Raji (cell line): Measurements from ENCODE around the gene UBR7.

ENCODE experiments used
- POLR2A ChIP-seq: IDR thresholded peaks from 2 replicates; pipeline ENCODE4 v1.6.1; 2011; ENCODE audit warnings: low read depth, low read length, control low read depth; ENCODE audit not compliant: insufficient read depth

The UBR7 gene

DNA sequence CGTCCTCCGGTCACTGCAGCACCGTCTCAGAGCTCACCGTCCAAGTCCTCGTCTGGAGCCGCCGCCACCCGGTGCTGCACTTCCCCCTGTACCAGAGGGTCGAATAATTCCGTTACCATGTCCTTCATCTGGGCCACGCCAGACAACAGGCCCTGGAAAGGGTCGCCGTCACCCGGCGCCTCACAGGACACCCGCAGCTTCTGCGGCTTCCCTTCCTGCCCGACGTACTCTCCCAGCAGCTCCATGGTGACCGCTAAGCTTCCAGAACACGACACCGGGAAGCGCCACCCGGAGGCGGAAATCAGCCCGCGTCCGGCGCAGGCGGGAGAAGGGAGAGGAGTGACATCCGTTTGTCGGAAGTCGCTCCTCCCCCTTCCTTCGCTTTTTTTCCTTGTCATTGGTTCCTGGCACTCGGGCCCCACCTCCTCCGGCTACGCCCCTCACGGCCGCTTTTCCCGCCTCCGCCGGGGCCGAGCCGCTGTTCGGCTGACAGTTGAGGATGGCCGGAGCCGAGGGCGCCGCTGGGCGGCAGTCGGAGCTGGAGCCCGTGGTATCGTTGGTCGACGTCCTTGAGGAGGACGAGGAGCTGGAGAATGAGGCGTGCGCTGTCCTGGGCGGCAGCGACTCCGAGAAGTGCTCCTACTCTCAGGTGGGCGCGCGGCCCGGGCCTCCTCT, at the start of gene UBR7, which contains the start of gene GON7:
TSS of gene UBR7 (plus strand) at position 464 of the 675 bp plus-strand sequence. CDS start at position 500, 36 bp downstream.
TSS of gene GON7 (minus strand) at position 273 of the 675 bp plus-strand sequence. CDS start at position 245, 28 bp downstream.
- peak; percentile 85 for TF ChIP-seq POLR2A

DNA sequence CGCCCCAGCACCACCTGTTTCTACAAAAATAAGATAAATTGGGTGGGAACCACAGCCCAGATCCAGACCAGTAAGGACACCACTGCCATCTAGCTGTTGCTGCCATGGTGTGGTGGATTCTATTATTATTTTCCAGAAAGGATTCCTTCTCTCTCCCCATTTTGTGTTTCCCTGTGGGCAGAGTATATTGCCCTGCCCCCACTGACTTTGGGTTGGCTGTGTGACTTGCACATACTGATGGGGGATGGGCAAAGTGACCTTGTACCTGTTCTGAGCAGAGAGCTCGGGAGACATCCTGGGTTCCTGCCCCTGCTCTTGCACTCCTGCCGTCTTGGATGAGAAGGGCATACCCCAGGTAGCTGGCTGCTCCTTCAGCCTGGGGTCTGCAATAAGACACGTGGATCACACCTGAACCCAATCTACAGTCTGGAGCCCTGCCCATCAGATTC, 46.7 kb upstream of the UBR7 start:
- TF ChIP-seq POLR2A, result no peak

DNA sequence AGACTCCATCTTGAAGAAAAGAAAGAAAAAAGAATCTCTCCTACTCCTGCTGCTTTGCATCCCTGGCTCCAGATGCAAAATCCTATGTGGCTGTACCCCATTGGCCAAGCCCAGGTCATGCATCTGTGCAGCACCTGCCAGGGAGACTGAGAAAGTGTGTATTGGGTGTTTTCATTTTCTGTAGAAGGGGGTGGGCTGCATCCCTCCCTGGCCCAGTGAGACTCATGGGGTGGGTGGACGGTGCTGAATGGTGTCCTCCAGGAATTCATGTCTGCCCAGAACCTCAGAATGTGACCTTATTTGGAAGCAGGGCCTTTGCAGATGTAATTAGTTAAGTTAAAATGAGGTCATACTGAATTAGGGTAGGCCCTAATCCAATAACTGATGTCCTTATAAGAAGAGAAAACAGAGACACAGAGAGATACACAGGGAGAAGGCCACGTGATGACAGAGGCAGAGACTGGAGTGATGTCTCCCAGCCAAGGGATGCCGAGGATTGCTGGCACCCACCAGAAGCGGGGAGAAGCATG, 45.6 kb upstream of the UBR7 start:
- TF ChIP-seq POLR2A, result no peak

DNA sequence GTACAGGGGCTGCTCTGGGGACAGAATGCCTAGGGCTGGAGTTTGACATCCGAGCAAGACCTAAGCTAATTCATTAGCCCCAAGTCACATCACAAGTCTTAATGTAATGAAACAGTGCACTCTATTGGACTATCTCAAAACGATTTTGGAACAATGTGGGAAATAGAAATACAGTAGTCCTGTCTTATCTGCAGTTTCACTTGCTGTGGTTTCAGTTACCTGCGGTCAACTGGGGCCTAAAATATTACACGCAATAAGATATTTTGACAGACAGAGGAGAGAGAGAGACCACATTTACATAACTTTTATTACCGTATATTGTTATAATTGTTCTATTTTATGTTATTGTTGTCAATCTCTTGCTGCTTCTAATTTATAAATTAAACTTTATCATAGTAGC, 43.5 kb upstream of the UBR7 start:
- no peak for TF ChIP-seq POLR2A

DNA sequence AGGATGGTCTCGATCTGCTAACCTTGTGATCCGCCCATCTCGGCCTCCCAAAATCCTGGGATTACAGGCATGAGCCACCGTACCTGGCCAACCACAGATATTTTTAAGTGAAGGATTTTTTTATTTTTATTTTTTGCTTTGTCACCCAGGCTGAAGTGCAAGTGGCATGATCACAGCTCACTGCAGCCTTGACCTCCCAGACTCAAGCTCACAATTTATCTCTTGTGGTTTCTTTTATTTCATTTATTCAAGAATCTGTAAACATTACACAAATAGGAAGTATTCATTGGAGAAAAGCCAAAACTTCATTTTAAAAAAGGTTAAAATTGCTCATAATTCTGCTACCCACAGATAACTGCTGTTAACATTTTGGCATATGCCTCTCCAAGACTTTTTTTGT, 35.7 kb upstream of the UBR7 start:
- no peak for TF ChIP-seq POLR2A

DNA sequence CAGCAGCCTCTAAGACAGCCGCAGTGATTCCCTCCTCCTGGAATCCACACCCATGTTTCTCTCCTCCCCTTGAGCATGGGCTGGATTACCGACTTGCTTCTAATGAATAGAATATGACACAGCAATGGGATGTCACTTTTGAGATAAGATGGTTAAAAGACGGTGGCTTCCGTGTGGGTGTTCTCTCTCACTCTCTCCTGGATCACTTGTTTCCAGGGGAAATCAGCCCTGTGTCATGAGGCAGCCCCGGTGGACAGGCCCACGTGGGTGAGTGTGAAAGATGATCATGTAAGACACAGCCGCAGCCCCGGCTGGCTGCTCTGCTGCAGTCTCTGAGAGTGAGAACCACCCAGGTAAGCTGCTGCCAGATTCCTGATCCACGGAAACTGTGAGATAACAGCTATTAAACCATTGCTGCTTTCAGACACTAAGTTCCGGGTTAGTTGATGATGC, 33.1 kb upstream of the UBR7 start:
- TF ChIP-seq POLR2A, result no peak

DNA sequence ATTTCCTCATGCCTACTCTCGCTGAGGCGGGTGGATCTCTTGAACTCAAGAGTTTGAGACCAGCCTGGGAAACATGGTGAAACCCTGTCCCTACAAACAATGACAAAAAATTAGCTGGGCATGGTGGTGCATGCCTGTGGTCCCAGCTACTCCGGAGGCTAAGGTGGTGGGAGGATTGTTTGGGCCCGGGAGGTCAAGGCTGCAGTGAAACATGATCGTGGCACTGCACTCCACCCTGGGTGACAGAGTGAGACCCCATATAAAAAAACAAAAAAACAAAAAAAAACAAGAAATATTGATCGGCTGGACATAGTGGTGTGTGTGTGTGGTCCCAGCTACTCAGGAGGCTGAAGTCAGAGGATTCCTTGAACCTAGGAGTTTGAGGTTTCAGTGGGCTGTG, 31.6 kb upstream of the UBR7 start:
- TF ChIP-seq POLR2A, result no peak

GRCh38 chr14:93183596-93184317, 23.3 kb upstream of the UBR7 start:
- no peak for TF ChIP-seq POLR2A

GRCh38 chr14:93184391-93185348, 22.4 kb upstream of the UBR7 start, which contains the start of the genes LYSET and MOAP1:
Gene LYSET, plus strand, starts transcription at chr14:93185317. Its CDS starts 89 bp downstream, at chr14:93185406.
Gene MOAP1, minus strand, starts transcription at chr14:93184897. Its CDS starts 655 bp downstream, at chr14:93184242.
- TF ChIP-seq POLR2A, result peak; percentile 80

DNA sequence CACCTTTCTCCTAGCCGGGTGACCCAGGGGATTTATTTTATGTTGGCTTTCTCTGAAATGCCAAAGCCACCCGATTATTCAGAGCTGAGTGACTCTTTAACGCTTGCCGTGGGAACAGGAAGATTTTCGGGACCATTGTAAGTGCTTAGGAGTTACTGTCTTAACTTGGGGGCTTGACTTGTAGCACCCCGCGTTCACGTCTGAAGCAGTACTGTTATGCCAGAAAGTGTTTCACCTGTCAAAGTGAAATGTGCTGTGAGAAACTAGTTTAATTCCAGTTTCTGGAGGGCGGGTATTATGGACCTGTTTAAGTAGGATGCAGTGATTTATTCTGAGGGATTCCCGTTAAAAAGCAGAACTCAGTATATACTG, 21.7 kb upstream of the UBR7 start:
- TF ChIP-seq POLR2A, result no peak

DNA sequence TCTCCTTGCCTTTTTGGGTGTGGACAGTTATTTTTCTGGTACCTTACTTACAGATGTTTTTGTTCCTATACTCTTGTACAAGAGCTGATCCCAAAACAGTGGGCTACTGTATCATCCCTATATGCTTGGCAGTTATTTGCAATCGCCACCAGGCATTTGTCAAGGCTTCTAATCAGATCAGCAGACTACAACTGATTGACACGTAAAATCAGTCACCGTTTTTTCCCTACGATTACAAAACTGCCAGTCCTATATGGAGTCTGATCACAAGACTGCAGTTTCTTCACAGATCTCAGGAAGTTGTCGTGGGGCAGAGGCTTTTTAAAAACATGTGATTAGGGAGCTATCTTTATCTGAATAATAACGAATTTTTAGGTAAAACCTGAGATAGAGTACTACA, 20.6 kb upstream of the UBR7 start:
- no peak for TF ChIP-seq POLR2A

DNA sequence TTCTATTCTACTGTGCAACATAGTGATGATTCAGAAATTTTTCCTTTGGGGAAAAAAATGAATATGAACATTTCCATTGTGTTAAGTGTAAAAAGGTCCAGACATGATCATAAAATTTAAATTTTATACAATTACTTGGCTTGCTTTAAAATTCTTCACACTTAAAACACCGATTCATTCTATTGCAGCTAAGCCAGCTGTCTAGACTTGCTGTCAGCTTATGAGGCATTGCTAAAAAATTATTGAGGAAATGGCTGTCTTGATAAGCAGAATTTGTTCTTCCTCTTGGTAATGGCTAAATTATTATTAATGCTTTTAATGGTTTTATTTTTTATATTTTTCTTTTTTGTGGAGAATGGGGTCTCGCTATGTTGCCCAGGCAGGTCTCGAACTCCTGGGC, 20.1 kb upstream of the UBR7 start:
- TF ChIP-seq POLR2A, result no peak

DNA sequence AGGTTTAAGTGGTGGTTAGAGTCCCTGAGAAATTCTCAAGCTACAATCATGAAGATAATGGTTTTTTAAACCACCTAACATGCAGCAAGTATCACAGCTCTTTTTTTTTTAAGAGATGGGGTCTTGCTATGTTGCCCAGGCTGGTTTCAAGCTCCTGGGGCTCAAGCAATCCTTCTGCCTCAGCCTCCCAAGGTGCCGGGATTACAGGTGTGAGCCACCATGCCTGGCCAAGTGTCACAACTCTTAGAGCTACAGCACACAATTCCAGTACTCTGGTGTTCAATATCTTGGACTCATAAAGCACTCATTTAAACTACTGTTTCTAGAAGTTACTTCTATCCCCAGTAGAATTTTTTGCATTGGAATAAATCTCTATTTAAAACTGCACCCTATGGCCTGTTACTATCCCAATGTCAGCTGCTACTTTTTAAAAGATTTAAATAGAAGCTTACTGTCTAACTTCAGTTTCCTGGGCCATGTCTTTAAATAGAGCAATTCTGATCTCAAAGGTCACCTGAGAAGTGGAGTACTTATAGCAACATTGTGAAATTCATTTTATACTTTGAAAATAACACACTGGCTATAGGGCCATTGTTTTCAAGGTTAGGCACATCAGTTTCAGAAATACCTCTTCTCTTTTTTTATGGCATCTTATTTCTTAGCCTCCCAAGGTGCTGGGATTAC, 11.6 kb upstream of the UBR7 start:
- TF ChIP-seq POLR2A, result no peak

- TF ChIP-seq POLR2A, result no peak
Observed at GRCh38 chr14:93199031-93199430, 8.0 kb upstream of the UBR7 start.
